ENCODE data around the gene SELENOO. TPM values are rescaled to one million over a fixed set of nuclear protein-coding genes. Genes with fewer than 3 reads are reported as not detected.

The SELENOO gene
- total and polyA plus RNA-seq, 2 experiments from 2014 or later, result 31.6 to 37.7 TPM

GRCh38 chr22:50189849-50190181 lies 11.0 kb upstream of the SELENOO start:
- Histone ChIP-seq H3K4me2 (peak overlapping the region; percentile 80), H3K27me3 (no peaks in the 10 kb centered on the region), H3K4me1 (ENCODE audit: insufficient read depth) (peaks cover 49% of the 10 kb centered on the region), H3K36me3 (replicated peaks; ENCODE audit: insufficient read depth, low read depth) (no peaks in the 10 kb centered on the region), H3K9me3 (ENCODE audit: low read depth) (no peaks in the 10 kb centered on the region), H2AFZ (no peak overlapping the region), H3K9me2 (replicated peaks; ENCODE audit: insufficient read depth) (no peaks in the 10 kb centered on the region), H3K4me3 (no peak overlapping the region), H3K27ac (peak overlapping the region; percentile 92), H3K79me2 (peaks cover 62% of the 10 kb centered on the region), H4K20me1 (ENCODE audit: insufficient read depth, poor library complexity, severe bottlenecking) (no peaks in the 10 kb centered on the region)
- no peak for DNase-seq (ENCODE audit: low spot score)
- no peak for TF ChIP-seq EZH2 (IDR thresholded peaks at IDR 0.05; ENCODE audit: borderline replicate concordance)
- TF ChIP-seq, protein P1, sequence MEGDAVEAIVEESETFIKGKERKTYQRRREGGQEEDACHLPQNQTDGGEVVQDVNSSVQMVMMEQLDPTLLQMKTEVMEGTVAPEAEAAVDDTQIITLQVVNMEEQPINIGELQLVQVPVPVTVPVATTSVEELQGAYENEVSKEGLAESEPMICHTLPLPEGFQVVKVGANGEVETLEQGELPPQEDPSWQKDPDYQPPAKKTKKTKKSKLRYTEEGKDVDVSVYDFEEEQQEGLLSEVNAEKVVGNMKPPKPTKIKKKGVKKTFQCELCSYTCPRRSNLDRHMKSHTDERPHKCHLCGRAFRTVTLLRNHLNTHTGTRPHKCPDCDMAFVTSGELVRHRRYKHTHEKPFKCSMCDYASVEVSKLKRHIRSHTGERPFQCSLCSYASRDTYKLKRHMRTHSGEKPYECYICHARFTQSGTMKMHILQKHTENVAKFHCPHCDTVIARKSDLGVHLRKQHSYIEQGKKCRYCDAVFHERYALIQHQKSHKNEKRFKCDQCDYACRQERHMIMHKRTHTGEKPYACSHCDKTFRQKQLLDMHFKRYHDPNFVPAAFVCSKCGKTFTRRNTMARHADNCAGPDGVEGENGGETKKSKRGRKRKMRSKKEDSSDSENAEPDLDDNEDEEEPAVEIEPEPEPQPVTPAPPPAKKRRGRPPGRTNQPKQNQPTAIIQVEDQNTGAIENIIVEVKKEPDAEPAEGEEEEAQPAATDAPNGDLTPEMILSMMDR (IDR thresholded peaks at IDR 0.05; ENCODE audit: poor library complexity), result no peak
- TF ChIP-seq EZH2phosphoT487 (IDR thresholded peaks at IDR 0.05; ENCODE audit: low read depth, severe bottlenecking, unreplicated experiment), result no peak
- WGBS (ENCODE audit: low lambda C conversion rate, missing lambda C conversion rate), result 37% methylated on average over 4 of the region's 4 CpGs

GRCh38 chr22:50190182-50190940 lies 10.4 kb upstream of the SELENOO start:
- Histone ChIP-seq H4K20me1 (ENCODE audit: insufficient read depth, poor library complexity, severe bottlenecking) (no peaks in the 10 kb centered on the region), H2AFZ (peak overlapping the region; percentile 38), H3K4me1 (ENCODE audit: insufficient read depth) (peaks cover 45% of the 10 kb centered on the region), H3K27ac (peak overlapping the region; percentile 92), H3K79me2 (peaks cover 60% of the 10 kb centered on the region), H3K9me3 (ENCODE audit: low read depth) (no peaks in the 10 kb centered on the region), H3K9me2 (replicated peaks; ENCODE audit: insufficient read depth) (no peaks in the 10 kb centered on the region), H3K27me3 (no peaks in the 10 kb centered on the region), H3K4me3 (no peak overlapping the region), H3K4me2 (peak overlapping the region; percentile 80), H3K36me3 (replicated peaks; ENCODE audit: insufficient read depth, low read depth) (no peaks in the 10 kb centered on the region)
- DNase-seq (ENCODE audit: low spot score), result peak; percentile 84
- no peak for TF ChIP-seq EZH2phosphoT487 (IDR thresholded peaks at IDR 0.05; ENCODE audit: low read depth, severe bottlenecking, unreplicated experiment)
- TF ChIP-seq, protein P1 (IDR thresholded peaks at IDR 0.05; ENCODE audit: poor library complexity), result peak; percentile 41
- 42% methylated on average over 23 of the region's 43 CpGs for WGBS (ENCODE audit: low lambda C conversion rate, missing lambda C conversion rate)

- no peaks in the 10 kb centered on the region for H3K27me3 ChIP-seq
- H3K27ac ChIP-seq, result peak overlapping the region; percentile 92
- no peaks in the 10 kb centered on the region for H4K20me1 ChIP-seq (ENCODE audit: insufficient read depth, poor library complexity, severe bottlenecking)
- H3K9me2 ChIP-seq (replicated peaks; ENCODE audit: insufficient read depth), result no peaks in the 10 kb centered on the region
- H3K79me2 ChIP-seq, result peaks cover 57% of the 10 kb centered on the region
- peaks cover 43% of the 10 kb centered on the region for H3K4me1 ChIP-seq (ENCODE audit: insufficient read depth)
- no peak for DNase-seq (ENCODE audit: low spot score)
- peak overlapping the region; percentile 80 for H3K4me2 ChIP-seq
- no peak overlapping the region for H2AFZ ChIP-seq
- no peaks in the 10 kb centered on the region for H3K9me3 ChIP-seq (ENCODE audit: low read depth)
- no peaks in the 10 kb centered on the region for H3K36me3 ChIP-seq (replicated peaks; ENCODE audit: insufficient read depth, low read depth)
- TF ChIP-seq, protein P1 (IDR thresholded peaks at IDR 0.05; ENCODE audit: poor library complexity), result no peak
- TF ChIP-seq EZH2phosphoT487 (IDR thresholded peaks at IDR 0.05; ENCODE audit: low read depth, severe bottlenecking, unreplicated experiment) (no peak), EZH2 (IDR thresholded peaks at IDR 0.05; ENCODE audit: borderline replicate concordance) (no peak)
- WGBS (ENCODE audit: low lambda C conversion rate, missing lambda C conversion rate), result 69% methylated on average over 18 of the region's 18 CpGs
- no peak overlapping the region for H3K4me3 ChIP-seq
Observed at GRCh38 chr22:50190941-50191741, 9.7 kb upstream of the SELENOO start.

Data from hepatocyte (in vitro differentiated cells).